ENCODE data around the gene SLC39A8. TPM values are rescaled to one million over a fixed set of nuclear protein-coding genes. Genes with fewer than 3 reads are reported as not detected.

The SLC39A8 gene
- total RNA-seq, 1 donor: 11.2 TPM

DNA sequence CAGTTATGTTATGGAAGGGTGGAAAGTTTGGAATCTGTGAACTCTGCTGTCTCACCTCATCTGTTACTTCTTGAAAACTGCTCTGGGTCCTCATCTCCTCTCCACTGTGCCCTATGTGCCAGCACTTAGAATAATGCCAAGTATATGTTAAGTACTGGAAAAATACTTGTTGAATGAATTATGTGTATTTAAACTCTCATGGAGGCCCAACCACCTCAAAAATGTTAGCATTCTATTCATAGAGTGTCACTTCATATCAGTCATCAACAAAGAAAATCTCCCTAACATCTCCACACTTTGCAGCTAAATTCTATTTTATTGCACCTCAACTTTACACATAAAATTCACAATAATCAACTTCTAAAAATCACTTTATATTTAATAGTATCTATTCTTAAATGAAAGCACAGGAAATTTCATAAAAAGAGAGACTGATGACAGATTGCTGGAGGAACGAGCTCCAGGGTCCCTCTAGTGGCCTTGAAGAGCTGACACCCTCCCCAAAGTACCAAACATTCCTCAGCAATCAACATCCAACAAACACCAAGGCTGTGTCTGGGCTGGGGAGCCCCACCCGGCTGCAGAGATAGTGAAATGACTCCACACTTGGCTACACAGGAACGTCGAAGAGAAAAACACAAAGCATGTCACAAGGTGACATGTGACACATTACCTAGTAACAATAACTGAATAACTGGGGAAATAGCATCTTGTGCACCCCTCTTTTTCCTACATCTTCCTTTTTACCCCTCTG is 45.8 kb downstream of the SLC39A8 start:
- H2AFZ ChIP-seq (ENCODE audit: low read length): no peak overlapping the region
- H3K27me3 ChIP-seq (ENCODE audit: insufficient read depth, low read length): no peaks in the 10 kb centered on the region
- no peaks in the 10 kb centered on the region for H4K20me1 ChIP-seq (ENCODE audit: insufficient read depth, low read length)
- no peak for DNase-seq (ENCODE audit: insufficient read length, low spot score, missing footprints)
- no peaks in the 10 kb centered on the region for H3K4me1 ChIP-seq (ENCODE audit: insufficient read depth, low read length)
- no peaks in the 10 kb centered on the region for H3K9me3 ChIP-seq (ENCODE audit: low read depth, low read length)
- no peak overlapping the region for H3K27ac ChIP-seq (ENCODE audit: low read depth, low read length)
- no peak overlapping the region for H3K4me3 ChIP-seq (ENCODE audit: insufficient read depth, low read length)
- no peaks in the 10 kb centered on the region for H3K36me3 ChIP-seq (ENCODE audit: insufficient read depth, low read length)
- H3K4me2 ChIP-seq (ENCODE audit: insufficient read depth, low read length): no peak overlapping the region
- TF ChIP-seq, protein P1, sequence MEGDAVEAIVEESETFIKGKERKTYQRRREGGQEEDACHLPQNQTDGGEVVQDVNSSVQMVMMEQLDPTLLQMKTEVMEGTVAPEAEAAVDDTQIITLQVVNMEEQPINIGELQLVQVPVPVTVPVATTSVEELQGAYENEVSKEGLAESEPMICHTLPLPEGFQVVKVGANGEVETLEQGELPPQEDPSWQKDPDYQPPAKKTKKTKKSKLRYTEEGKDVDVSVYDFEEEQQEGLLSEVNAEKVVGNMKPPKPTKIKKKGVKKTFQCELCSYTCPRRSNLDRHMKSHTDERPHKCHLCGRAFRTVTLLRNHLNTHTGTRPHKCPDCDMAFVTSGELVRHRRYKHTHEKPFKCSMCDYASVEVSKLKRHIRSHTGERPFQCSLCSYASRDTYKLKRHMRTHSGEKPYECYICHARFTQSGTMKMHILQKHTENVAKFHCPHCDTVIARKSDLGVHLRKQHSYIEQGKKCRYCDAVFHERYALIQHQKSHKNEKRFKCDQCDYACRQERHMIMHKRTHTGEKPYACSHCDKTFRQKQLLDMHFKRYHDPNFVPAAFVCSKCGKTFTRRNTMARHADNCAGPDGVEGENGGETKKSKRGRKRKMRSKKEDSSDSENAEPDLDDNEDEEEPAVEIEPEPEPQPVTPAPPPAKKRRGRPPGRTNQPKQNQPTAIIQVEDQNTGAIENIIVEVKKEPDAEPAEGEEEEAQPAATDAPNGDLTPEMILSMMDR (IDR thresholded peaks at IDR 0.05; ENCODE audit: extremely low read depth, low read depth, low read length): peak; percentile 75
- no peaks in the 10 kb centered on the region for H3K79me2 ChIP-seq (ENCODE audit: insufficient read depth, low read length)

DNA sequence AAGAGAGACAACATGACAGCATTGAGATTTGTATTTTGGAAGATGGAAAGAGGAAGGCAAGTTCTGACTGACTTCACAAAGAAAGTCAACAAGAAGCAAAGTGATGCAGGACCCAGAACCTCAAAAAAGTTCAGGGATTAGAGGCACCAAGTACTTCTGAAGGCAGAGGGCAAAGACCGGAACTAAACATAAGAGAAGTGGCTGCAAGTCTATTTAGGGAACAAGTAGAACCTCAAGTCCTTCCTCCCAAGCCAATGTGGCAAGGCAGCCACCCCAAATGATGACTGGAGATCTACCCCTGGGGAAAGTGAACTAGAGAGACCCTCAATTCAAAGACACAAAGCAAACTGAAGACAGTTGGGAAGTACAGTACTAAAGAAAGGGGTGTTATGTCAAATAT is 46.6 kb downstream of the SLC39A8 start:
- H3K36me3 ChIP-seq (ENCODE audit: insufficient read depth, low read length): no peaks in the 10 kb centered on the region
- H4K20me1 ChIP-seq (ENCODE audit: insufficient read depth, low read length): no peaks in the 10 kb centered on the region
- no peaks in the 10 kb centered on the region for H3K27me3 ChIP-seq (ENCODE audit: insufficient read depth, low read length)
- no peaks in the 10 kb centered on the region for H3K9me3 ChIP-seq (ENCODE audit: low read depth, low read length)
- peak overlapping the region; percentile 15 for H2AFZ ChIP-seq (ENCODE audit: low read length)
- H3K4me3 ChIP-seq (ENCODE audit: insufficient read depth, low read length): no peak overlapping the region
- no peaks in the 10 kb centered on the region for H3K4me1 ChIP-seq (ENCODE audit: insufficient read depth, low read length)
- no peak for DNase-seq (ENCODE audit: insufficient read length, low spot score, missing footprints)
- no peaks in the 10 kb centered on the region for H3K79me2 ChIP-seq (ENCODE audit: insufficient read depth, low read length)
- H3K4me2 ChIP-seq (ENCODE audit: insufficient read depth, low read length): no peak overlapping the region
- H3K27ac ChIP-seq (ENCODE audit: low read depth, low read length): no peak overlapping the region
- TF ChIP-seq, protein P1 (IDR thresholded peaks at IDR 0.05; ENCODE audit: extremely low read depth, low read depth, low read length): no peak

DNA sequence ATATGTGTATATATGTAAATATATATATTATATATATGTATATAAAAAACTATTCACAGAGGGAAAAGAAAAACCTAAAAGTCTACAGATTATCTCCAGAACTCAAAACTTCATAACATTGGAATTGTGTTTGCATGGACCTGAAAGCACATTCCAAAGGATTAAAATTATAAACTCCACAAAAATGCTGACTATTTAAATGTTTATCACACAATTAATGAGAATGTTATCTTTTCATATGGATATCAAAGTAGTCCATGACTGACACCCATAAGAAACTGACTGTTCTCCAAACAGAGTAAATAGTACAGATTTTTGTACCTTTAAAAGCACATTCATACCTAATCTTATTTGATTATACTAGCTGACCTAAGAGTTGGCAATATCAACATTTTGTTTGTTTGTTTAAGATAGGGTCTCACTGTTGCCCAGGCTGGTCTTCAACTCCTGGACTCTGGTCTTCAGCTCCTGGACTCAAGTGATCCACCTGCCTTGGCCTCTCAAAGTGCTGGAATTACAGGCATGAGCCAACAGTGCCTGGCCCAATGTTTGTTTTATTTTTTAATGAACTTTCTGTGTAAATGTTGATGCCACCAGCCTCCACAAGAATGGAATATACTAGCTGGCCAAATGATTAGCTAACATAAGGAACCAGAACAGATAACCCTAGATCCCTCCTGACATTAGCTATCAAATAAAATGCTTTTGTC is 50.0 kb downstream of the SLC39A8 start:
- no peaks in the 10 kb centered on the region for H4K20me1 ChIP-seq (ENCODE audit: insufficient read depth, low read length)
- no peaks in the 10 kb centered on the region for H3K4me1 ChIP-seq (ENCODE audit: insufficient read depth, low read length)
- no peak overlapping the region for H3K4me2 ChIP-seq (ENCODE audit: insufficient read depth, low read length)
- H3K9me3 ChIP-seq (ENCODE audit: low read depth, low read length): no peaks in the 10 kb centered on the region
- H3K4me3 ChIP-seq (ENCODE audit: insufficient read depth, low read length): no peak overlapping the region
- no peak overlapping the region for H3K27ac ChIP-seq (ENCODE audit: low read depth, low read length)
- no peaks in the 10 kb centered on the region for H3K36me3 ChIP-seq (ENCODE audit: insufficient read depth, low read length)
- TF ChIP-seq, protein P1 (IDR thresholded peaks at IDR 0.05; ENCODE audit: extremely low read depth, low read depth, low read length): no peak
- H3K27me3 ChIP-seq (ENCODE audit: insufficient read depth, low read length): no peaks in the 10 kb centered on the region
- H3K79me2 ChIP-seq (ENCODE audit: insufficient read depth, low read length): no peaks in the 10 kb centered on the region
- DNase-seq (ENCODE audit: insufficient read length, low spot score, missing footprints): no peak
- no peak overlapping the region for H2AFZ ChIP-seq (ENCODE audit: low read length)

DNA sequence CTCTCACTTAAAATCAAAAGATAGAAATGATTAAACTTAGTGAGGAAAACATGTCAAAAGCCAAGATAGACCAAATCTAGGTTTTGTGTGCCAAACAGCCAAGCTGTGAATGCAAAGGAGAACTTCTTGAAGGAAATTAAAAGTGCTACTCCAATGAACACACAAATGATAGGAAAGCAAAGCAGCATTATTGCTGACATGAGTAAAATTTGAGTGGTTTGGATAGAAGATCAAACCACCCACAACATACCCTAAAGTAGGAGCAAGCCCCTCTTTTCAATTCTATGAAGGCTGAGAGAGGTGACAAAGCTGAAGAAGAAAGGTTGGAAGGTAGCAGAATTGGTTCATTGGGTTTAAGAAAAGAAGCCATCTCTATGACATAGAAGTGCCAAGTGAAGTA is 56.8 kb downstream of the SLC39A8 start:
- no peak overlapping the region for H3K4me3 ChIP-seq (ENCODE audit: insufficient read depth, low read length)
- H3K36me3 ChIP-seq (ENCODE audit: insufficient read depth, low read length): no peaks in the 10 kb centered on the region
- H3K27ac ChIP-seq (ENCODE audit: low read depth, low read length): no peak overlapping the region
- no peak for DNase-seq (ENCODE audit: insufficient read length, low spot score, missing footprints)
- H4K20me1 ChIP-seq (ENCODE audit: insufficient read depth, low read length): no peaks in the 10 kb centered on the region
- H3K4me2 ChIP-seq (ENCODE audit: insufficient read depth, low read length): no peak overlapping the region
- TF ChIP-seq, protein P1 (IDR thresholded peaks at IDR 0.05; ENCODE audit: extremely low read depth, low read depth, low read length): no peak
- no peaks in the 10 kb centered on the region for H3K27me3 ChIP-seq (ENCODE audit: insufficient read depth, low read length)
- no peak overlapping the region for H2AFZ ChIP-seq (ENCODE audit: low read length)
- no peaks in the 10 kb centered on the region for H3K79me2 ChIP-seq (ENCODE audit: insufficient read depth, low read length)
- H3K4me1 ChIP-seq (ENCODE audit: insufficient read depth, low read length): no peaks in the 10 kb centered on the region
- no peaks in the 10 kb centered on the region for H3K9me3 ChIP-seq (ENCODE audit: low read depth, low read length)
